IPS-20b (cell line): ENCODE measurements around the gene SHMT2.
"Not testable (repeated sequence)": the region's sequence is repeated elsewhere in the genome, so short reads cannot be mapped to it uniquely, and the experiment has no call there.

ENCODE experiments used
- H3K27ac ChIP-seq: one replicate; pipeline ENCODE4 v1.5.1; 2013; ENCODE audit warnings: low read length
- H3K27me3 ChIP-seq: 2 replicates; pipeline ENCODE4 v1.6.1; 2013; ENCODE audit warnings: mild to moderate bottlenecking, low read length, inconsistent platforms; ENCODE audit not compliant: insufficient read depth
- H3K36me3 ChIP-seq: 2 replicates; pipeline ENCODE4 v1.6.1; 2013; ENCODE audit warnings: low read depth, mild to moderate bottlenecking, inconsistent platforms, low read length, moderate library complexity; ENCODE audit not compliant: insufficient read depth
- H3K4me1 ChIP-seq: 2 replicates; pipeline ENCODE4 v1.6.1; 2013; ENCODE audit warnings: mild to moderate bottlenecking, control low read depth, inconsistent platforms, low read length, moderate library complexity; ENCODE audit not compliant: insufficient read depth
- H3K4me3 ChIP-seq: 2 replicates; pipeline ENCODE4 v1.5.1; 2013; ENCODE audit warnings: mild to moderate bottlenecking, low read length, inconsistent platforms
- H3K9ac ChIP-seq: 2 replicates; pipeline ENCODE4 v1.6.1; 2013; ENCODE audit warnings: low read depth, mild to moderate bottlenecking, inconsistent platforms, low read length, moderate library complexity
- H3K9me3 ChIP-seq: 2 replicates; pipeline ENCODE4 v1.6.1; 2013; ENCODE audit warnings: mild to moderate bottlenecking, low read depth, low read length, inconsistent platforms; ENCODE audit not compliant: insufficient read depth

The SHMT2 gene

GRCh38 chr12:57266681-57267080 lies 37.2 kb downstream of the SHMT2 start:
- H3K36me3 ChIP-seq = peaks cover 37% of the 10 kb centered on the region
- no peaks in the 10 kb centered on the region for H3K27me3 ChIP-seq
- no peak overlapping the region for H3K4me3 ChIP-seq
- H3K27ac ChIP-seq = no peak overlapping the region
- H3K4me1 ChIP-seq = peaks cover 5% of the 10 kb centered on the region; the same call in 1 of the 2 replicates
- H3K9ac ChIP-seq = no peak overlapping the region
- H3K9me3 ChIP-seq = no peaks in the 10 kb centered on the region

GRCh38 chr12:57268264-57268663 lies 38.8 kb downstream of the SHMT2 start:
- no peaks in the 10 kb centered on the region for H3K27me3 ChIP-seq
- no peak overlapping the region for H3K4me3 ChIP-seq
- peaks cover 39% of the 10 kb centered on the region for H3K36me3 ChIP-seq
- H3K9ac ChIP-seq = no peak overlapping the region
- H3K4me1 ChIP-seq = no peaks in the 10 kb centered on the region
- no peaks in the 10 kb centered on the region for H3K9me3 ChIP-seq
- H3K27ac ChIP-seq = no peak overlapping the region

- Histone ChIP-seq H3K9me3 (no peaks in the 10 kb centered on the region), H3K36me3 (peaks cover 35% of the 10 kb centered on the region), H3K27ac (no peak overlapping the region), H3K27me3 (no peaks in the 10 kb centered on the region), H3K4me3 (no peak overlapping the region), H3K9ac (no peak overlapping the region), H3K4me1 (no peaks in the 10 kb centered on the region)
Measured at GRCh38 chr12:57270966-57271470, 41.5 kb downstream of the SHMT2 start.

- Histone ChIP-seq H3K27ac (no peak overlapping the region), H3K4me1 (no peaks in the 10 kb centered on the region), H3K36me3 (peaks cover 28% of the 10 kb centered on the region), H3K9me3 (no peaks in the 10 kb centered on the region), H3K4me3 (no peak overlapping the region), H3K9ac (no peak overlapping the region), H3K27me3 (no peaks in the 10 kb centered on the region)
Measured at GRCh38 chr12:57272337-57273151, 43.0 kb downstream of the SHMT2 start.

- no peak overlapping the region for H3K4me3 ChIP-seq
- no peaks in the 10 kb centered on the region for H3K27me3 ChIP-seq
- H3K9me3 ChIP-seq = no peaks in the 10 kb centered on the region
- H3K4me1 ChIP-seq = no peaks in the 10 kb centered on the region
- H3K36me3 ChIP-seq = peaks cover 30% of the 10 kb centered on the region
- H3K27ac ChIP-seq = no peak overlapping the region
- no peak overlapping the region for H3K9ac ChIP-seq
Measured at GRCh38 chr12:57273516-57273915, 44.0 kb downstream of the SHMT2 start.

- H3K4me1 ChIP-seq, H3K4me3 ChIP-seq, H3K27me3 ChIP-seq, H3K27ac ChIP-seq, H3K9ac ChIP-seq, H3K9me3 ChIP-seq: not testable (repeated sequence)
- peaks cover 30% of the 10 kb centered on the region for H3K36me3 ChIP-seq
Measured at GRCh38 chr12:57276233-57276632, 46.7 kb downstream of the SHMT2 start.

GRCh38 chr12:57276935-57277563 lies 47.5 kb downstream of the SHMT2 start:
- H3K27me3 ChIP-seq = no peaks in the 10 kb centered on the region
- no peaks in the 10 kb centered on the region for H3K9me3 ChIP-seq
- no peak overlapping the region for H3K4me3 ChIP-seq
- peaks cover 30% of the 10 kb centered on the region for H3K36me3 ChIP-seq
- no peak overlapping the region for H3K9ac ChIP-seq
- no peak overlapping the region for H3K27ac ChIP-seq
- H3K4me1 ChIP-seq = no peaks in the 10 kb centered on the region

GRCh38 chr12:57278465-57279381 lies 49.2 kb downstream of the SHMT2 start:
- Histone ChIP-seq H3K9me3 (no peaks in the 10 kb centered on the region), H3K27me3 (no peaks in the 10 kb centered on the region), H3K27ac (no peak overlapping the region), H3K9ac (no peak overlapping the region), H3K4me3 (no peak overlapping the region), H3K36me3 (peaks cover 30% of the 10 kb centered on the region), H3K4me1 (no peaks in the 10 kb centered on the region)

GRCh38 chr12:57280211-57281062 lies 50.9 kb downstream of the SHMT2 start:
- Histone ChIP-seq H3K27ac (no peak overlapping the region), H3K4me3 (no peak overlapping the region), H3K9ac (no peak overlapping the region)

GRCh38 chr12:57282073-57282472 lies 52.6 kb downstream of the SHMT2 start:
- not testable (repeated sequence) for H3K4me3 ChIP-seq, H3K27ac ChIP-seq, H3K27me3 ChIP-seq, H3K4me1 ChIP-seq, H3K9me3 ChIP-seq, H3K9ac ChIP-seq
- H3K36me3 ChIP-seq = peaks cover 33% of the 10 kb centered on the region

More at GRCh38 chr12:57280211-57281062, 50.9 kb downstream of the SHMT2 start:
- no peaks in the 10 kb centered on the region for H3K9me3 ChIP-seq
- H3K4me1 ChIP-seq = no peaks in the 10 kb centered on the region
- H3K36me3 ChIP-seq = peaks cover 30% of the 10 kb centered on the region
- no peaks in the 10 kb centered on the region for H3K27me3 ChIP-seq
